HepG2 (cell line): ENCODE results near the gene PCSK2. TPM values are rescaled to one million over a fixed set of nuclear protein-coding genes. Genes with fewer than 3 reads are reported as not detected.

ENCODE experiments used
- ATAC-seq: fragments of 200-7000 bp; cut with Tn5 transposase; 3 replicates; pipeline ENCODE4 v1.9.1; 2020; ENCODE audit warnings: mild to moderate bottlenecking, moderate library complexity
- BruUV-seq: library from RNA; stranded (reverse); fragments of 400-500 nt; replicated peaks from 2 replicates; lab custom pipeline; 2021; lab: Mats Ljungman, UMichigan
- CTCF ChIA-PET: fragments of 300-600 bp; formaldehyde crosslinking; extraction: SDS; loops from one replicate; lab custom pipeline; 2021; ENCODE audit warnings: low total read pairs, inconsistent platforms, low intra/inter-chr PET ratio; lab: Yijun Ruan, JAX
- POLR2A ChIA-PET: fragments of 350-600 bp; sonication (Branson Sonifier 250); formaldehyde crosslinking; loops from one replicate; lab custom pipeline; 2020; ENCODE audit warnings: antibody characterized with exemption, inconsistent platforms; lab: Yijun Ruan, JAX
- DNase-seq: peaks from one replicate; pipeline ENCODE4 v3.0.0-alpha.2; 2015; ENCODE audit warnings: low spot score
- FAIRE-seq: peaks from 3 replicates; lab custom pipeline; 2011; peaks lifted over from hg19 to GRCh38; lab: Jason Lieb, UNC
- H2AFZ ChIP-seq: one replicate; pipeline ENCODE4 v1.6.1; 2011; ENCODE audit warnings: low read length, inconsistent platforms
- H3K27ac ChIP-seq: fragments of 300-600 bp; 3 replicates; pipeline ENCODE4 v1.8.0; 2011; ENCODE audit warnings: mixed run types, mild to moderate bottlenecking, mixed read lengths, low read length, inconsistent platforms; ENCODE audit not compliant: insufficient read depth; ENCODE audit errors: extremely low read length
- H3K27me3 ChIP-seq, 2 experiments: fragments of 200-600 bp in 1 of 2; 2 replicates in 1 of 2; 3 replicates in 1 of 2; pipeline versions ENCODE4 v1.6.0 to v1.8.0; 2011; ENCODE audit warnings: low read length in 2 of 2, mild to moderate bottlenecking in 2 of 2, moderate library complexity in 2 of 2, inconsistent platforms in 1 of 2; ENCODE audit not compliant: insufficient read depth in 2 of 2, control insufficient read depth in 1 of 2
- H3K36me3 ChIP-seq, 2 experiments: fragments of 200-600 bp in 1 of 2; replicated peaks in 1 of 2; 2 replicates in 1 of 2; 3 replicates in 1 of 2; pipeline versions ENCODE4 v1.5.1 to v1.8.0; 2011; ENCODE audit warnings: low read length in 2 of 2, inconsistent platforms in 1 of 2; ENCODE audit not compliant: insufficient read depth in 2 of 2, control insufficient read depth in 1 of 2
- H3K4me1 ChIP-seq: 2 replicates; pipeline ENCODE4 v1.5.1; 2012; ENCODE audit warnings: low read length, inconsistent platforms; ENCODE audit not compliant: insufficient read depth
- H3K4me2 ChIP-seq: 2 replicates; pipeline ENCODE4 v1.6.0; 2011; ENCODE audit warnings: low read depth, low read length, inconsistent platforms
- H3K4me3 ChIP-seq, 3 experiments: fragments of 200-600 bp in 1 of 3; sonication (generic), shearing (Covaris generic) in 1 of 3; replicated peaks in 1 of 3; 2 replicates each; pipeline ENCODE4 v1.5.1; 2011 to 2016; ENCODE audit warnings: low read length in 3 of 3, inconsistent platforms in 2 of 3, low read depth in 2 of 3, mild to moderate bottlenecking in 2 of 3, control low read depth in 1 of 3, mixed read lengths in 1 of 3; ENCODE audit not compliant: insufficient read depth in 1 of 3
- H3K79me2 ChIP-seq: one replicate; pipeline ENCODE4 v1.6.1; 2011; ENCODE audit warnings: low read length, inconsistent platforms; ENCODE audit not compliant: insufficient read depth
- H3K9ac ChIP-seq: 2 replicates; pipeline ENCODE4 v1.6.0; 2011; ENCODE audit warnings: mild to moderate bottlenecking, low read depth, low read length, inconsistent platforms; ENCODE audit not compliant: insufficient read depth
- H3K9me3 ChIP-seq: 2 replicates; pipeline ENCODE4 v1.5.1; 2012; ENCODE audit warnings: mild to moderate bottlenecking, low read length
- H4K20me1 ChIP-seq: 2 replicates; pipeline ENCODE4 v1.6.0; 2011; ENCODE audit warnings: inconsistent platforms, mild to moderate bottlenecking, low read length, moderate library complexity; ENCODE audit not compliant: insufficient read depth
- AFF4 ChIP-seq: sonication (generic); formaldehyde crosslinking; IDR thresholded peaks from 2 replicates; pipeline ENCODE4 v1.4.0; 2020; ENCODE audit warnings: missing genetic modification reagents
- HMG20B ChIP-seq: conservative IDR thresholded peaks from 2 replicates; pipeline ENCODE4 v1.6.1; 2016; ENCODE audit warnings: missing genetic modification reagents, missing compliant biosample characterization
- HOXD1 ChIP-seq: sonication (generic); formaldehyde crosslinking; IDR thresholded peaks from 2 replicates; pipeline ENCODE4 v1.5.0; 2020; ENCODE audit warnings: missing genetic modification reagents
- IKZF5 ChIP-seq: IDR thresholded peaks from 2 replicates; pipeline ENCODE4 v1.6.1; 2018; ENCODE audit warnings: missing genetic modification reagents, mild to moderate bottlenecking, missing compliant biosample characterization
- JUN ChIP-seq: sonication (generic); formaldehyde crosslinking; IDR thresholded peaks from 2 replicates; pipeline ENCODE4 v1.4.0; 2020; ENCODE audit warnings: mild to moderate bottlenecking, missing genetic modification reagents
- KLF9 ChIP-seq: IDR thresholded peaks from 2 replicates; pipeline ENCODE4 v1.6.1; 2016; ENCODE audit warnings: low read depth
- MTF1 ChIP-seq: sonication (generic); formaldehyde crosslinking; IDR thresholded peaks from 2 replicates; pipeline ENCODE4 v1.5.0; 2020; ENCODE audit warnings: missing genetic modification reagents
- MXD1 ChIP-seq: sonication (generic); formaldehyde crosslinking; IDR thresholded peaks from 2 replicates; pipeline ENCODE4 v1.4.0; 2020; ENCODE audit warnings: mild to moderate bottlenecking, missing genetic modification reagents
- NFYC ChIP-seq: IDR thresholded peaks from 2 replicates; pipeline ENCODE4 v1.6.1; 2016; ENCODE audit warnings: missing genetic modification reagents, missing compliant biosample characterization
- PHB2 ChIP-seq: fragments of 450-650 bp; IDR thresholded peaks from 2 replicates; pipeline ENCODE4 v1.6.1; 2018; ENCODE audit not compliant: partially characterized antibody
- SMAD1 ChIP-seq: sonication (generic); formaldehyde crosslinking; IDR thresholded peaks from 2 replicates; pipeline ENCODE4 v1.4.0; 2020; ENCODE audit warnings: missing genetic modification reagents, low read depth, mild to moderate bottlenecking, borderline replicate concordance
- ZFP91 ChIP-seq: sonication (generic); formaldehyde crosslinking; IDR thresholded peaks from 2 replicates; pipeline ENCODE4 v1.9.0; 2022; ENCODE audit warnings: missing genetic modification reagents, mild to moderate bottlenecking, borderline replicate concordance
- ZFX ChIP-seq: sonication (generic); formaldehyde crosslinking; IDR thresholded peaks from 2 replicates; pipeline ENCODE4 v1.4.0; 2020; ENCODE audit warnings: mild to moderate bottlenecking, low read depth, missing genetic modification reagents, moderate library complexity
- ZNF12 ChIP-seq: sonication (generic); formaldehyde crosslinking; IDR thresholded peaks from 2 replicates; pipeline ENCODE4 v1.5.0; 2020; ENCODE audit warnings: missing genetic modification reagents
- ZNF597 ChIP-seq: sonication (generic); formaldehyde crosslinking; IDR thresholded peaks from 2 replicates; pipeline ENCODE4 v1.5.0; 2020; ENCODE audit warnings: missing genetic modification reagents
- ZNF629 ChIP-seq: sonication (generic); formaldehyde crosslinking; conservative IDR thresholded peaks from 2 replicates; pipeline ENCODE4 v1.5.0; 2020; ENCODE audit warnings: missing genetic modification reagents
- WGBS: methylation state at CpG from one replicate; pipeline ENCODE4 v1.1.6; 2017; ENCODE audit warnings: low lambda C conversion rate; 5-methylcytosine and 5-hydroxymethylcytosine counted together
- in situ Hi-C: cut with HindIII; loops from 2 replicates; pipeline ENCODE4 v1.10.0; 2017; ENCODE audit warnings: low pct_unique_long_range_greater_than_20kb; ENCODE audit not compliant: extremely low pct_ligation_motif_present
- intact Hi-C: fragments of 100-400 bp; cut with micrococcal nuclease; formaldehyde crosslinking; loops from one replicate; pipeline ENCODE4 v1.10.0; 2022; ENCODE audit not compliant: unreplicated experiment
- polyA plus RNA-seq, 8 experiments: library from polyadenylated mRNA; depleted of rRNA in 3 of 8; stranded (reverse) in 7 of 8; unstranded in 1 of 8; fragments of >200 nt; fragmentation: Illumina TruSeq in 4 of 8; extraction: Trizol in 4 of 8; gene quantifications; 2 replicates each; pipeline versions ENCODE4 v1.2.1 to v1.2.3, GENCODE V29; 2011 to 2016; ENCODE audit warnings: low read depth in 4 of 8, missing spikeins in 1 of 8, mixed read lengths in 1 of 8; ENCODE audit not compliant: insufficient read depth in 1 of 8
- total RNA-seq, 5 experiments: library from RNA; depleted of rRNA; stranded (reverse); fragments of >200 nt; fragmentation: Illumina TruSeq; extraction: Trizol; gene quantifications; 2 replicates each; pipeline ENCODE4 v1.2.3, GENCODE V29; 2016; ENCODE audit warnings: low read depth in 1 of 5

The PCSK2 gene
- total and polyA plus RNA-seq, 2 of the 13 experiments (the other 11 are each of a cell fraction or from before 2014, with no cell fraction given) = not detected

- TF ChIP-seq MXD1 (CRISPR knock-in tag) (no peak), SMAD1 (CRISPR knock-in tag) (no peak), ZNF12 (CRISPR knock-in tag) (no peak)
These were observed 244.9 kb downstream of the PCSK2 start (continued) for GRCh38 chr20:17471606-17472187.

- FAIRE-seq = no peak
- no peak for DNase-seq
- Histone ChIP-seq H3K9me3 (no peaks in the 10 kb centered on the region), H3K36me3 (no peaks in the 10 kb centered on the region), H3K27ac (no peak overlapping the region), H3K27me3 (peaks cover 8 to 46% of the 10 kb centered on the region in 2 experiments; a peak in 4 of 5 replicates), H3K4me2 (no peak overlapping the region), H2AFZ (no peak overlapping the region), H3K79me2 (no peaks in the 10 kb centered on the region), H4K20me1 (no peaks in the 10 kb centered on the region), H3K4me3 (no peak overlapping the region), H3K4me1 (no peaks in the 10 kb centered on the region), H3K9ac (no peak overlapping the region)
- in situ Hi-C loops = no loop called here
- ChIA-PET POLR2A (no interaction called here), CTCF (no interaction called here)
- WGBS = 9% methylated on average over 6 of the region's 6 CpGs
- intact Hi-C loops = no loop called here
- no TSS peak for BruUV-seq
- no peak for ATAC-seq
- TF ChIP-seq JUN (CRISPR knock-in tag) (no peak), NFYC (CRISPR knock-in tag) (no peak), HMG20B (CRISPR knock-in tag) (no peak), AFF4 (CRISPR knock-in tag) (no peak), PHB2 (no peak), HOXD1 (no peak), KLF9 (CRISPR knock-in tag) (no peak), IKZF5 (CRISPR knock-in tag) (no peak), ZNF629 (CRISPR knock-in tag) (no peak), MTF1 (CRISPR knock-in tag) (no peak), ZNF597 (CRISPR knock-in tag) (no peak), ZFP91 (CRISPR knock-in tag) (no peak), ZFX (CRISPR knock-in tag) (no peak)
These were observed 246.8 kb downstream of the PCSK2 start for GRCh38 chr20:17473659-17474058.
